K562 (cell line): ENCODE results near the gene PUDP. TPM values are rescaled to one million over a fixed set of nuclear protein-coding genes. Genes with fewer than 3 reads are reported as not detected.

Experiments used
- ATAC-seq: fragments of 200-7000 bp; cut with Tn5 transposase; 3 replicates; pipeline ENCODE4 v1.9.1; 2020; ENCODE audit warnings: moderate library complexity
- BruUV-seq: library from RNA; stranded (reverse); fragments of 400-500 nt; replicated peaks from 2 replicates; lab custom pipeline; 2021; lab: Mats Ljungman, UMichigan
- CTCF ChIA-PET: fragments of 300-600 bp; formaldehyde crosslinking; extraction: SDS; loops from one replicate; lab custom pipeline; 2021; ENCODE audit warnings: low intra/inter-chr PET ratio; lab: Yijun Ruan, JAX
- POLR2A ChIA-PET: fragments of 300-600, 350-650 bp; sonication (Branson Sonifier 250); formaldehyde crosslinking; extraction: SDS; loops from one replicate; lab custom pipeline; 2021; ENCODE audit warnings: antibody characterized with exemption, inconsistent platforms; lab: Yijun Ruan, JAX
- DNase-seq, 4 experiments: peaks; one replicate each; pipeline versions ENCODE4 v3.0.0 to v3.0.0-alpha.2; 2011 to 2018; ENCODE audit warnings: low spot score in 3 of 4, mixed read lengths in 3 of 4; ENCODE audit errors: extremely low read depth in 1 of 4
- FAIRE-seq: peaks from 2 replicates; lab custom pipeline; 2011; peaks lifted over from hg19 to GRCh38; lab: Jason Lieb, UNC
- H2AFZ ChIP-seq: 2 replicates; pipeline ENCODE4 v1.6.0; 2011; ENCODE audit warnings: low read depth, low read length, control low read depth, inconsistent platforms
- H3K27ac ChIP-seq: fragments of 200-600 bp; 3 replicates; pipeline ENCODE4 v1.8.0; 2011; ENCODE audit warnings: low read depth, mild to moderate bottlenecking, control low read depth, inconsistent platforms, low read length, moderate library complexity, mixed read lengths; ENCODE audit errors: extremely low read depth
- H3K27me3 ChIP-seq, 2 experiments: fragments of 300-600 bp in 1 of 2; 2 replicates in 1 of 2; 3 replicates in 1 of 2; pipeline versions ENCODE4 v1.6.0 to v1.8.0; 2011; ENCODE audit warnings: inconsistent platforms in 2 of 2, low read length in 2 of 2, mild to moderate bottlenecking in 1 of 2, mixed read lengths in 1 of 2, moderate library complexity in 1 of 2; ENCODE audit not compliant: control insufficient read depth in 2 of 2, insufficient read depth in 2 of 2
- H3K36me3 ChIP-seq: fragments of 300-600 bp; 3 replicates; pipeline ENCODE4 v1.8.0; 2011; ENCODE audit warnings: mild to moderate bottlenecking, low read length, inconsistent platforms; ENCODE audit not compliant: control insufficient read depth, insufficient read depth
- H3K4me1 ChIP-seq, 2 experiments: fragments of 200-600 bp in 1 of 2; replicated peaks in 1 of 2; 2 replicates in 1 of 2; 3 replicates in 1 of 2; pipeline versions ENCODE4 v1.5.1 to v1.8.0; 2011; ENCODE audit warnings: inconsistent platforms in 2 of 2, low read length in 2 of 2, mild to moderate bottlenecking in 1 of 2, mixed read lengths in 1 of 2, moderate library complexity in 1 of 2; ENCODE audit not compliant: control insufficient read depth in 2 of 2, insufficient read depth in 2 of 2
- H3K4me2 ChIP-seq: 2 replicates; pipeline ENCODE4 v1.6.1; 2011; ENCODE audit warnings: low read length, control low read depth, inconsistent platforms, mixed read lengths; ENCODE audit not compliant: insufficient read depth
- H3K4me3 ChIP-seq: fragments of 200-600 bp; sonication (generic), shearing (Covaris generic); 2 replicates; pipeline ENCODE4 v1.5.1; 2016; ENCODE audit warnings: control low read depth, inconsistent platforms
- H3K79me2 ChIP-seq: fragments of 200-600 bp; 3 replicates; pipeline ENCODE4 v1.8.0; 2011; ENCODE audit warnings: low read length, inconsistent platforms; ENCODE audit not compliant: control insufficient read depth, insufficient read depth
- H3K9ac ChIP-seq, 2 experiments: 2 replicates each; pipeline versions ENCODE4 v1.6.0 to v1.6.1; 2011; ENCODE audit warnings: low read depth in 2 of 2, low read length in 2 of 2, control low read depth in 1 of 2, inconsistent platforms in 1 of 2, mild to moderate bottlenecking in 1 of 2, mixed read lengths in 1 of 2; ENCODE audit not compliant: insufficient read depth in 1 of 2
- H3K9me1 ChIP-seq: one replicate; pipeline ENCODE4 v1.6.0; 2011; ENCODE audit warnings: inconsistent platforms, mild to moderate bottlenecking, low read length, moderate library complexity; ENCODE audit not compliant: control insufficient read depth, insufficient read depth
- H3K9me3 ChIP-seq: replicated peaks from 2 replicates; pipeline ENCODE4 v1.5.1; 2011; ENCODE audit warnings: low read depth, low read length, inconsistent platforms; ENCODE audit not compliant: control insufficient read depth, insufficient read depth
- H4K20me1 ChIP-seq: replicated peaks from 2 replicates; pipeline ENCODE4 v1.6.1; 2011; ENCODE audit warnings: low read length, inconsistent platforms, mixed read lengths; ENCODE audit not compliant: control insufficient read depth, insufficient read depth
- BCOR ChIP-seq: fragments of 450-650 bp; IDR thresholded peaks from 2 replicates; pipeline ENCODE4 v1.6.1; 2016
- CCNT2 ChIP-seq: IDR thresholded peaks from 2 replicates; pipeline ENCODE4 v1.6.1; 2011; ENCODE audit warnings: borderline replicate concordance, low read depth, mild to moderate bottlenecking, moderate library complexity, mixed read lengths, low read length; ENCODE audit not compliant: insufficient read length; ENCODE audit errors: extremely low read depth
- DLX4 ChIP-seq: fragments of 250-450 bp; sonication (Bioruptor Pico); IDR thresholded peaks from 2 replicates; pipeline ENCODE4 v1.6.1; 2021; ENCODE audit warnings: mild to moderate bottlenecking
- ERF ChIP-seq: fragments of 450-650 bp; formaldehyde crosslinking; IDR thresholded peaks from 2 replicates; pipeline ENCODE4 v1.4.0; 2020; ENCODE audit warnings: mild to moderate bottlenecking, mixed read lengths
- HES1 ChIP-seq: fragments of 450-650 bp; IDR thresholded peaks from 2 replicates; pipeline ENCODE4 v1.6.1; 2016; ENCODE audit warnings: low read depth, mild to moderate bottlenecking, moderate library complexity
- MTA1 ChIP-seq: fragments of 450-650 bp; IDR thresholded peaks from 2 replicates; pipeline ENCODE4 v1.6.1; 2017; ENCODE audit warnings: borderline replicate concordance
- PHF21A ChIP-seq: fragments of 450-650 bp; IDR thresholded peaks from 2 replicates; pipeline ENCODE4 v1.6.1; 2017; ENCODE audit warnings: low read depth, borderline replicate concordance
- RBBP5 ChIP-seq: fragments of 200-600 bp; sonication (generic); IDR thresholded peaks from 2 replicates; pipeline ENCODE4 v1.6.1; 2012; ENCODE audit warnings: borderline replicate concordance, mild to moderate bottlenecking, low read length, control low read depth, inconsistent platforms; ENCODE audit not compliant: insufficient read depth, poor library complexity, severe bottlenecking
- XRCC3 ChIP-seq: fragments of 450-650 bp; IDR thresholded peaks from 2 replicates; pipeline ENCODE4 v1.6.1; 2017; ENCODE audit warnings: mild to moderate bottlenecking, moderate library complexity
- ZEB2 ChIP-seq: fragments of 450-650 bp; IDR thresholded peaks from 2 replicates; pipeline ENCODE4 v1.6.1; 2016
- ZNF239 ChIP-seq: fragments of 250-450 bp; sonication (Bioruptor Pico); IDR thresholded peaks from 2 replicates; pipeline ENCODE4 v1.4.0; 2020; ENCODE audit warnings: mild to moderate bottlenecking
- ZNF407 ChIP-seq: fragments of 450-650 bp; IDR thresholded peaks from 2 replicates; pipeline ENCODE4 v1.6.1; 2016; ENCODE audit warnings: low read depth
- ZNF408 ChIP-seq: fragments of 250-450 bp; sonication (Bioruptor Pico); IDR thresholded peaks from 2 replicates; pipeline ENCODE4 v1.4.0; 2020; ENCODE audit warnings: low read depth, mild to moderate bottlenecking, moderate library complexity
- WGBS: fragments of 100-300 bp; shearing (Covaris generic); methylation state at CpG from one replicate; pipeline ENCODE4 v1.1.6; 2016; ENCODE audit warnings: low coverage, mixed read lengths; ENCODE audit not compliant: insufficient coverage; ENCODE audit errors: missing lambda C conversion rate; 5-methylcytosine and 5-hydroxymethylcytosine counted together
- in situ Hi-C: fragments of 300-500 bp; cut with MboI; formaldehyde crosslinking; loops from 4 replicates; pipeline ENCODE4 v1.15.0; 2018; ENCODE audit warnings: inconsistent platforms, mixed read lengths
- intact Hi-C: fragments of 100-400 bp; cut with micrococcal nuclease; formaldehyde crosslinking; loops from 2 replicates; pipeline ENCODE4 v1.14.2; 2022
- polyA plus RNA-seq, 8 experiments: library from polyadenylated mRNA; depleted of rRNA in 4 of 8; stranded (reverse) in 5 of 8; unstranded in 3 of 8; fragments of >200 nt; fragmentation: Nextera tagmentation in 2 of 8; fragmentation: Illumina TruSeq in 1 of 8; extraction: Ambion mirVana in 2 of 8; extraction: Trizol in 1 of 8; gene quantifications; 2 replicates each; pipeline versions ENCODE4 v1.2.1 to v1.2.3, GENCODE V29; 2011 to 2014; ENCODE audit warnings: inconsistent platforms in 1 of 8, missing spikeins in 1 of 8
- total RNA-seq, 7 experiments: library from RNA; depleted of rRNA in 6 of 7; stranded (reverse); fragments of >200 nt in 6 of 7; fragmentation: Illumina TruSeq in 2 of 7; extraction: Trizol in 2 of 7; gene quantifications; 2 replicates each; pipeline versions ENCODE4 v1.2.1 to v1.2.3, GENCODE V29; 2011 to 2021; ENCODE audit warnings: low replicate concordance in 1 of 7

The PUDP gene
- total and polyA plus RNA-seq, 9 of the 15 experiments (the other 6 are each of a cell fraction or from before 2014, with no cell fraction given): 13.6 to 63.0 (median 29.2) TPM

GRCh38 chrX:7109838-7110793 lies 37.8 kb downstream of the PUDP start:
- H3K9ac ChIP-seq: no peak overlapping the region
- intact Hi-C loops (no loop called here), in situ Hi-C loops (no loop called here)
- no TSS peak for BruUV-seq
- CTCF ChIA-PET: no interaction called here
- no peaks in the 10 kb centered on the region for H3K9me1 ChIP-seq
- peaks cover 7% of the 10 kb centered on the region; the same call in 1 of the 3 replicates for H3K36me3 ChIP-seq
- H3K4me3 ChIP-seq: no peak overlapping the region
- WGBS: 75% methylated on average over 12 of the region's 12 CpGs
- no peak overlapping the region for H3K4me2 ChIP-seq
- DNase-seq: no peak
- POLR2A ChIA-PET: interaction anchor here (0.7 kb wide), 1 partner anchor 11 kb away, joined by 3 read pairs; no protein-coding TSS in a partner anchor
- no peak for FAIRE-seq
- no peak overlapping the region for H2AFZ ChIP-seq
- no peak overlapping the region for H3K27ac ChIP-seq
- no peaks in the 10 kb centered on the region; a peak in 3 of 5 replicates for H3K4me1 ChIP-seq
- no peaks in the 10 kb centered on the region; the same call in 2 of the 3 replicates for H3K79me2 ChIP-seq
- ATAC-seq: no peak
- no peaks in the 10 kb centered on the region for H3K27me3 ChIP-seq
- H4K20me1 ChIP-seq: no peaks in the 10 kb centered on the region
- no peaks in the 10 kb centered on the region for H3K9me3 ChIP-seq
- TF ChIP-seq CCNT2 (no peak), BCOR (no peak), ZNF407 (no peak), ZNF239 (CRISPR knock-in tag) (no peak), ZEB2 (no peak), XRCC3 (no peak), HES1 (no peak), RBBP5 (no peak), MTA1 (no peak), PHF21A (no peak), ERF (CRISPR knock-in tag) (no peak), ZNF408 (no peak), DLX4 (no peak)
